ENCODE results near the gene WDR64. TPM values are rescaled to one million over a fixed set of nuclear protein-coding genes. Genes with fewer than 3 reads are reported as not detected.

The WDR64 gene
- total and polyA plus RNA-seq, 2 of the 13 experiments (the other 11 are each of a cell fraction or from before 2014, with no cell fraction given) = not detected

- TF ChIP-seq CEBPZ (IDR thresholded peaks at IDR 0.05; ENCODE audit: low read length) (no peak), ZNF775 (CRISPR knock-in tag; IDR thresholded peaks at IDR 0.05; ENCODE audit: borderline replicate concordance) (no peak), CHD2 (IDR thresholded peaks at IDR 0.05; ENCODE audit: low read depth, low read length) (no peak), ZNF33A (CRISPR knock-in tag; IDR thresholded peaks at IDR 0.05; ENCODE audit: borderline replicate concordance) (no peak), ZNF747 (CRISPR knock-in tag; IDR thresholded peaks at IDR 0.05; ENCODE audit: borderline replicate concordance) (no peak), STAG1 (CRISPR knock-in tag; IDR thresholded peaks at IDR 0.05) (peak; percentile 35; the same call in 1 of the 2 replicates), GATAD1 (CRISPR knock-in tag; IDR thresholded peaks at IDR 0.05) (no peak), ZBTB2 (CRISPR knock-in tag; IDR thresholded peaks at IDR 0.05; ENCODE audit: low read depth) (no peak), DPF2 (CRISPR knock-in tag; IDR thresholded peaks at IDR 0.05; ENCODE audit: borderline replicate concordance, low read depth) (no peak), FOXA3 (CRISPR knock-in tag; IDR thresholded peaks at IDR 0.05) (no peak), ZNF558 (CRISPR knock-in tag; IDR thresholded peaks at IDR 0.05; ENCODE audit: borderline replicate concordance) (no peak), ZNF232 (CRISPR knock-in tag; IDR thresholded peaks at IDR 0.05; ENCODE audit: borderline replicate concordance) (no peak), TOPORS (CRISPR knock-in tag; IDR thresholded peaks at IDR 0.05) (no peak), ZKSCAN1 (IDR thresholded peaks at IDR 0.05; ENCODE audit: low read length) (peak; percentile 96), CREB1 (IDR thresholded peaks at IDR 0.05) (no peak), CREB1 (CRISPR knock-in tag; IDR thresholded peaks at IDR 0.05) (no peak)
Measured at GRCh38 chr1:241605146-241605805, 46.8 kb upstream of the WDR64 start (continued).
